Thymus (tissue), 11 donors: ENCODE results near the gene MSS51. TPM values are rescaled to one million over a fixed set of nuclear protein-coding genes. Genes with fewer than 3 reads are reported as not detected.

ENCODE experiments used
- DNase-seq, 9 donors: peaks; one replicate each; pipeline ENCODE4 v3.0.0-alpha.2; 2013; ENCODE audit warnings: low spot score in 9 of 9, low read depth in 6 of 9, missing footprints in 1 of 9
- H3K27ac ChIP-seq, 2 donors: one replicate each; pipeline ENCODE4 v1.5.1; 2013; ENCODE audit warnings: control low read depth in 1 of 2, low read depth in 1 of 2, low read length in 1 of 2, mild to moderate bottlenecking in 1 of 2, moderate library complexity in 1 of 2
- H3K27me3 ChIP-seq, 2 donors: one replicate each; pipeline ENCODE4 v1.5.1; 2013; ENCODE audit warnings: low read length in 1 of 2; ENCODE audit not compliant: control insufficient read depth in 2 of 2, insufficient read depth in 1 of 2
- H3K36me3 ChIP-seq, 2 donors: one replicate each; pipeline ENCODE4 v1.5.1; 2013; ENCODE audit warnings: low read length in 1 of 2, mild to moderate bottlenecking in 1 of 2, moderate library complexity in 1 of 2; ENCODE audit not compliant: control insufficient read depth in 2 of 2, insufficient read depth in 2 of 2
- H3K4me1 ChIP-seq, 2 donors: one replicate each; pipeline ENCODE4 v1.5.1; 2013; ENCODE audit warnings: low read length in 2 of 2; ENCODE audit not compliant: control insufficient read depth in 2 of 2, insufficient read depth in 2 of 2
- H3K4me3 ChIP-seq, 2 donors: one replicate each; pipeline ENCODE4 v1.5.1; 2013; ENCODE audit warnings: low read length in 2 of 2, control low read depth in 1 of 2, mild to moderate bottlenecking in 1 of 2
- H3K9me3 ChIP-seq, 2 donors: one replicate each; pipeline ENCODE4 v1.5.1; 2013; ENCODE audit warnings: low read length in 1 of 2, mild to moderate bottlenecking in 1 of 2; ENCODE audit not compliant: control insufficient read depth in 2 of 2, insufficient read depth in 1 of 2
- WGBS: extraction: QIAGEN DNeasy Blood & Tissue Kit; methylation state at CpG from one replicate; pipeline ENCODE4 v1.1.7; 2013; 5-methylcytosine and 5-hydroxymethylcytosine counted together
- polyA plus RNA-seq: library from polyadenylated mRNA; stranded (reverse); fragments of 200-250 nt; gene quantifications from one replicate; pipeline ENCODE4 v1.2.3, GENCODE V29; 2013
- total RNA-seq: library from RNA; stranded (reverse); fragments of 120-200 nt; gene quantifications from one replicate; pipeline ENCODE4 v1.2.4, GENCODE V29; 2013
- donor health status: healthy.

Gene MSS51
- total and polyA plus RNA-seq, 2 donors = 1.2 to 4.1 TPM

DNA sequence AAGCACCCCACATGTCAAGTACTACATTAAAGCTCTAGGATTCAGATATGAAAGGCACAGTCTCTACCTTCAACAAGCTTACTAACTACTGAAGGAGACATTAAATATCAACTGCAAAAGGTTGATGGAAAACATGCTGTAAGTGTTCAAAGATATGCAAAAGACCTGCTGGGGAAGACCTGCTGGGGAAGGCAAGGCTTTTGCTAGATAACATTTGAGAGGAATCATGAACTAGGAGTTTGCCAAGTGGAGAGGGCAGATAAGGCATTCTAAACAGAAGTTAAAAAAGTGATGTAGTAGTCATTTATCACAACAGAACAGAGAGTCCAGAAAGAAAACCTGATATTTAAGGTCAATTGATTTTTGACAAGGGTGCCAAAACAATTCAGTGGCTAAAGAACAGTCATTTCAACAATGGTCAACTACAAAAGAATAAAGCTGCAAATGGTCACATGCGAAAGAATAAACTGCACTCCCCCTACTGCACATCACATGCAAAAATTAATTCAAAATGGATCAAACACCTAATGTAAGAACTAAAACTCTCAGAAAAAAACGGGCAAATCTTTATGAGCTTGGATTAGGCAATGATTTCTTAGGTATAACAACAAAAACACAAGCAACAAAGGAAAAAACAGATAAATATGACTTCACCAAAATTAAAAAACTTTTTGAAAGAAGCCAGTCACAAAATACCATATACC, 23.0 kb upstream of the MSS51 start:
- Histone ChIP-seq H3K27ac (no peak overlapping the region), H3K36me3 (peaks cover 14 to 26% of the 10 kb centered on the region in 2 donors), H3K4me3 (no peak overlapping the region), H3K27me3 (no peaks in the 10 kb centered on the region), H3K4me1 (no peaks in the 10 kb centered on the region), H3K9me3 (no peaks in the 10 kb centered on the region)
- no peak for DNase-seq
- 96% methylated on average over 2 of the region's 2 CpGs for WGBS

DNA sequence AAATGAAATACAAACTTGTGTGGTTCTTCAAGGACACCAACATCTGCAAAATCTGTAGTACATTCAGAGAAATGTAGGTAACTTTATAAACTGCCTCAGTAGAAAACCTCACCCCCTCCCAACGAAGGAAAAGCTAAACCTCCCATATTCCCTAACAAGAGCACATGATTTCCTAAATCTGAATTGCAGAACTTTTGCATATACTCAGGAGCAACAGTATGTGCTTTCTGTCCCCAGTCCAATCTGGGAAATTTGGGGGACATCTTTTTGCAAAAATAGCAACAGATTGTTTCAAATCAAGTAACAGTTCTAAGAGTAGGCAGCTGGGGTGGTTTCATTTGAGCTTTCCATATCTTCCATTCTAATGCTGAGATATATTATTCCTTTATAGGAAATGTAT, 15.8 kb upstream of the MSS51 start:
- H3K27me3 ChIP-seq = no peaks in the 10 kb centered on the region
- H3K9me3 ChIP-seq = no peaks in the 10 kb centered on the region
- WGBS = 93% methylated on average over 1 of the region's 1 CpG
- H3K36me3 ChIP-seq = peaks cover 15 to 52% of the 10 kb centered on the region in 2 donors
- H3K4me3 ChIP-seq = no peak overlapping the region
- H3K27ac ChIP-seq = no peak overlapping the region
- DNase-seq = no peak
- no peaks in the 10 kb centered on the region for H3K4me1 ChIP-seq

DNA sequence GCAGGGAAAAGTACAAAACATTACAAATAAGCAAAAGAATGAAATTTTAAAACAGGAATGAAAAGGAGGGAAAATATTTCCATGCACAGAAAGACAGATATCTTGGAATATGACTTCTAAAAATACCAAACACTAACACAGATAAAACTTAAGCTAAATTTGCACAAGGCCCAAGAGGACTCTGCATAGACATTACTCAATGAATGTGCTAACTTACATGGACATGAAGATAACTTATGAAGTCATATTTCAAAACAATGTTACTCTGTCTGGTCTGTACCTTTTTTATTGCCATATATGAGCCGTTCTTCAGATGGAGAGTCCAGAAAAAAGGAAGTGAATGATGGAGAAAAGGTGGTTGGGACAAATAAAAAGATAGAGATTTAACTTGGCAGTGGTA, 15.0 kb upstream of the MSS51 start:
- Histone ChIP-seq H3K27me3 (no peaks in the 10 kb centered on the region), H3K4me1 (no peaks in the 10 kb centered on the region), H3K36me3 (peaks cover 15 to 52% of the 10 kb centered on the region in 2 donors), H3K4me3 (no peak overlapping the region), H3K9me3 (no peaks in the 10 kb centered on the region), H3K27ac (no peak overlapping the region)
- DNase-seq = no peak
- 94% methylated on average over 1 of the region's 1 CpG for WGBS

DNA sequence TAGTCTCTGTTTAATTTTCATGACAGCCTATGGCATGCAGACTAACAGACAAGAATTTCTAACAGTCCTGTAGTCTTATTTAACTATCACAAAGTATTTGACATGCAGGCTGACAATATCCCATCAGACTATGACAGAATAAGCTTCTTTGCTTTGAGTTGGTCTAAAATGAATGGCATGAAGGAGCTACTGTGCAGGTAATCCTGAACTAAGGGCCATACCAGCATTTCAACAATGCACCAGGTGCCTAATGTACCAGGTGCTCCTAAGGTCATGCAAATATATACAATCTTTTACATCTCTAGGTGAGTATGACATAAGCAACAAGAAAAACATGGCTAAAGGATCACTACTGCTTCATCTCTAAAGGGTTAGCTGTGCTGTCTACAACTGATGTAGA, 13.6 kb upstream of the MSS51 start:
- Histone ChIP-seq H3K4me3 (no peak overlapping the region), H3K27me3 (no peaks in the 10 kb centered on the region), H3K4me1 (no peaks in the 10 kb centered on the region), H3K36me3 (peaks cover 18 to 50% of the 10 kb centered on the region in 2 donors), H3K27ac (no peak overlapping the region), H3K9me3 (no peaks in the 10 kb centered on the region)
- no peak for DNase-seq

DNA sequence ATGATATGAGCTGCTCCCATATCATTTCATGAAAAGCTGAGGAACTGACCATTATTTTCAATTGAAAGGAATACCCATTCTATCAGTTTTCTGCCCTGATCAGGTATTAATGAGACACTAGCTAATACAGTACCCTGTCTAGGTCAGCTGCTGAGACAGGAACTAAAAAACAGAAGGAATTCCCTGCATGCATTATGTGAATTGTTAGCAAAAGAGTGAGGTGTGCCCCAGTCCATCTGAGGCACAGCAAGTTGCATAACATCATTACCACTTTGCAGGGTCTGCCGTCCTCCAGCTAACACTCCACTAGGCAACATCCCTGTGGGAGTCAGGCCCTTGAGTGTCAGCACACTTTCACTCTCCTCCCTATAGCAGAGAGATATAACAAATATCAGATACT, 11.1 kb upstream of the MSS51 start:
- no peaks in the 10 kb centered on the region for H3K27me3 ChIP-seq
- H3K9me3 ChIP-seq = no peaks in the 10 kb centered on the region
- DNase-seq = no peak
- WGBS = 98% methylated on average over 1 of the region's 1 CpG
- no peaks in the 10 kb centered on the region for H3K4me1 ChIP-seq
- no peak overlapping the region for H3K4me3 ChIP-seq
- peaks cover 18 to 54% of the 10 kb centered on the region in 2 donors for H3K36me3 ChIP-seq
- no peak overlapping the region for H3K27ac ChIP-seq

DNA sequence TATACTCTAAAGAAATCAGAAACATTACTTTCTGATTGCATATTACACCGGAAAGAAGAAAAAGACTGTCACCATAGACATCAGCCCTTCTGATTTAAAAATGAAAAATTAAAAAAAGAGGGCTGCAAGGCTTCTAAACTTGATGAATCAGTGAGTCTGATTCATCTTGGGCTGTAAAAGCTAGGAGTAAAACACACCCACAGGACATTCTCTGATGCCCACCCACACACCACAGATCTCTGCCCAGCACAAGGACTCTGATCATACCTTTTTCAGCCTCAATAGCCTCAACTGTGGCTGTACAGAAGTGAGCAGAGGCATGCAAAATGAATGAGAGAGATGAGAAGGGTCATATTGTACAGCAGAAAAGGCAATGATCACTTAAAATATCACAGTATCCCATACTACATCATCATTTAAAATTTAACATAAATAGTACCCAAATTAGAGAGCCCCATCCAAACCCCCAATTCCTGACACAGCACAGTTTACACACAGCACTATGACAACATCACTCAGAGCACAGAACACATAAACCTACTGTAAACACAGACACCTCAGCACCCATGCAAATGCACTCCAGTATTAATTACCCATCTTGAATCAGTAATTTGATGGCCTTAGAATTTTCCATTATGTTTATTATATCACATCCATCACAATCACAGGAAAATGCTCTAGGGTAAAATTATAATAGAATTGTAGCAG, 6.4 kb upstream of the MSS51 start:
- H3K4me3 ChIP-seq = no peak overlapping the region
- H3K27me3 ChIP-seq = no peaks in the 10 kb centered on the region
- H3K36me3 ChIP-seq = peaks cover 11 to 48% of the 10 kb centered on the region in 2 donors
- no peak for DNase-seq
- 95% methylated on average over 1 of the region's 1 CpG for WGBS
- H3K27ac ChIP-seq = no peak overlapping the region
- H3K4me1 ChIP-seq = no peaks in the 10 kb centered on the region
- no peaks in the 10 kb centered on the region for H3K9me3 ChIP-seq

DNA sequence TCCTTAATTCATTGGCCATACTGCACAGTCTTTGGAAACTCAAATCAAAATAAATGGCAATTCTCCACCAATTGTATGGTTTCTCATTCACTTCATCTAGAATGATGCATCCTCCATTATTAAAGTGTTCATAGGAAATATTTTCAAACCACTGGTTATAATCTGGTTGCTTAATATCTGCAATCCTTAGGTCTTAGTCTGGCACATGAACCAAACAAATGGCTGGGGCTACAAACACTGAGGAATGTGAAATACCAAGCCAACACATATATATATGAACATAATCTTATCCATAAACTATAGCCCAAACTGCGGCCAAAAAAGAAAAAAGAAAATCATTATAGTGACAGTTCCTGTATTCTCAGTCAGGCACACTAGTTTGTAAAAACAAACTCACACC, 5.7 kb upstream of the MSS51 start:
- no peak overlapping the region for H3K4me3 ChIP-seq
- no peak for DNase-seq
- WGBS = 100% methylated on average over 1 of the region's 1 CpG
- peaks cover 0 to under 1% of the 10 kb centered on the region in 2 donors for H3K4me1 ChIP-seq
- no peaks in the 10 kb centered on the region for H3K9me3 ChIP-seq
- H3K36me3 ChIP-seq = peaks cover 8 to 43% of the 10 kb centered on the region in 2 donors
- no peaks in the 10 kb centered on the region for H3K27me3 ChIP-seq
- H3K27ac ChIP-seq = no peak overlapping the region

DNA sequence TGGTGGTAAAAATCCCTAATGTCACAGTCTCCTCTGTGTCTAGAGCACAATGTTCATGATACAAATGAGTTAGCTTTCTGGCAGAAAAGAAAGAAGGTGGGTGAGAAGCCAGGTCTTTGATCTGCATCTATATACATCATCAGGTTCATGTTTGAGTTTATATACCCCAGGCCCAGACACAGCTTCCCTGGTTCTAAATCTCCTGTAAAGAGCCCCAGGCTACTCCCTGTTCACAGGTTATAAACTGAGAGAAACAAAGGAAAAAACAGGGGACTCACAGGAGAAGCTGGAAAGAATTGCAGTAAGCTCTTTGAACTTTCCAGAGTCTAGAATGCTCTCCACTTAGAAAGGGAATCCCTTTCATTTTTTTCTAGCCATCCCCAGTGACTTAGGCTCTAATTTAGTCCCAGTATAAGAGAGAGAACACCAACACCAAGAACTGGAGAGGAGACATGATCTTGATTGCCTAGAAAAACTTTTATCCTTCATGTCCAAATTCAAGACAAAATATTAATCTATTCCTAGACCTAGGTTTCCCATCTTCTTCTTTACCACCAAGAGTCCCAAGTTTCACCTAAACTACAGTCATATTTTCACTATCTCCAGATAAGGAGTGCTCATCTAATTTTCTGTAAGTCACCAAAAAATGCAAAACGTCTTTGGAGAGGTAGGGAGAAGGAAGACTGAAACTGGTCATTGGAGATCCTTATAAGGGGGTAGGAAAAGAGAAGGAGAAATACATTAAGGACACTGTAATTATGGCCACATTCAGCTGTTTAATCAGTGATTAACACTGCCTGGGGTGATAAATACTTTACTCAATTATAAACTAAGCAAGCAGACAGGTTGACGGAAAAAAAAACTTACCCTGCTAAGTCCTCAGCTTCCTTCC, 469 bp downstream of the MSS51 start:
- 48% methylated on average over 2 of the region's 2 CpGs for WGBS

DNA sequence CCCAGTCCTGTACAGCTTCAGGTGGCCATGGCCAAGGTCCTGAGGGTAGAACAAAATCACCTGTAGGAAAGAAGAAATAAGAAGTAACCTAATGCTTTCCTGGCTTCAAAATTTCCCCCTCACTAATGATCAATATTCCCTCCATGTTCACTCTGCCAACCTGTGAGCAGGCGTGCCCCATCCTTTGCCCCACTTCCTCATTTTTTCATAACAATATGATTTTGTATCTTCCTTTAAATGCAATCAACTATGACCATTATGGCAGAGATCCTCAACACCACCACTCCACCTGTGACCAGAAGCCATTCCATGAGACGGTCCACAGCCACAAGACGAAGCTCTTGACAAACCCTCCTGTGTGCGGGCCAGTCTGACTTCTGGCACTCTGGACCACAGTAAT, 7.0 kb downstream of the MSS51 start:
- H3K27me3 ChIP-seq = no peaks in the 10 kb centered on the region
- DNase-seq = no peak
- WGBS = 98% methylated on average over 4 of the region's 4 CpGs
- H3K36me3 ChIP-seq = peaks cover 35 to 49% of the 10 kb centered on the region in 2 donors
- no peaks in the 10 kb centered on the region for H3K9me3 ChIP-seq
- no peak overlapping the region for H3K27ac ChIP-seq
- H3K4me1 ChIP-seq = no peaks in the 10 kb centered on the region
- H3K4me3 ChIP-seq = no peak overlapping the region

More for the DNA sequence above, 469 bp downstream of the MSS51 start:
- Histone ChIP-seq H3K9me3 (no peaks in the 10 kb centered on the region), H3K4me3 (no peak overlapping the region), H3K4me1 (peaks cover 13 to 15% of the 10 kb centered on the region in 2 donors), H3K27ac (peak overlapping the region in 1 of 2 donors; percentile 82), H3K36me3 (peaks cover 8 to 15% of the 10 kb centered on the region in 2 donors), H3K27me3 (no peaks in the 10 kb centered on the region)
- peak in 2 of 9 donors; percentile 3 to 7 for DNase-seq
